Mesenchymal stem cell (in vitro differentiated cells and primary cell): ENCODE data around the gene PPTC7.
A peak's percentile ranks its signal among the peaks of the same experiment; 100 is the strongest.
"Not testable (repeated sequence)": the region's sequence is repeated elsewhere in the genome, so short reads cannot be mapped to it uniquely, and the experiment has no call there.

Source experiments
- DNase-seq: peaks from one replicate; pipeline ENCODE4 v3.0.0-alpha.2; 2013
- H2AFZ ChIP-seq: one replicate; pipeline ENCODE4 v1.6.1; 2013; ENCODE audit warnings: low read depth, mild to moderate bottlenecking, control low read depth, inconsistent platforms, low read length, moderate library complexity
- H2AK5ac ChIP-seq: 2 replicates; pipeline ENCODE4 v1.6.1; 2013; ENCODE audit warnings: low read length, moderate library complexity, mild to moderate bottlenecking, inconsistent platforms; ENCODE audit not compliant: severe bottlenecking
- H2BK120ac ChIP-seq: one replicate; pipeline ENCODE4 v1.6.1; 2013; ENCODE audit warnings: low read depth, mild to moderate bottlenecking, inconsistent platforms, low read length, moderate library complexity
- H2BK12ac ChIP-seq, 2 experiments: one replicate each; pipeline ENCODE4 v1.6.1; 2013; ENCODE audit warnings: inconsistent platforms in 2 of 2, low read length in 2 of 2, mild to moderate bottlenecking in 2 of 2, moderate library complexity in 2 of 2, control low read depth in 1 of 2
- H2BK15ac ChIP-seq: one replicate; pipeline ENCODE4 v1.6.1; 2013; ENCODE audit warnings: mild to moderate bottlenecking, low read depth, inconsistent platforms; ENCODE audit not compliant: poor library complexity, severe bottlenecking
- H2BK5ac ChIP-seq: 2 replicates; pipeline ENCODE4 v1.6.1; 2013; ENCODE audit warnings: low read depth, mild to moderate bottlenecking, low read length, control low read depth, inconsistent platforms; ENCODE audit not compliant: poor library complexity, severe bottlenecking
- H3K14ac ChIP-seq, 2 experiments: one replicate each; pipeline ENCODE4 v1.6.1; 2013; ENCODE audit warnings: inconsistent platforms in 2 of 2, low read length in 2 of 2, control low read depth in 1 of 2, mild to moderate bottlenecking in 1 of 2, moderate library complexity in 1 of 2
- H3K18ac ChIP-seq, 2 experiments: one replicate each; pipeline ENCODE4 v1.6.1; 2013; ENCODE audit warnings: inconsistent platforms in 2 of 2, low read length in 2 of 2, control low read depth in 1 of 2, low read depth in 1 of 2, mild to moderate bottlenecking in 1 of 2
- H3K23ac ChIP-seq, 2 experiments: one replicate each; pipeline ENCODE4 v1.6.1; 2013; ENCODE audit warnings: inconsistent platforms in 2 of 2, low read length in 2 of 2, mild to moderate bottlenecking in 2 of 2, moderate library complexity in 2 of 2, control low read depth in 1 of 2
- H3K27ac ChIP-seq: 2 replicates; pipeline ENCODE4 v1.5.1; 2013; ENCODE audit warnings: mild to moderate bottlenecking, moderate library complexity, low read length, control low read depth, inconsistent platforms; ENCODE audit not compliant: poor library complexity, severe bottlenecking
- H3K27me3 ChIP-seq, 2 experiments: 2 replicates each; pipeline versions ENCODE4 v1.6.1 to v1.7.0; 2013; ENCODE audit warnings: low read length in 2 of 2, mild to moderate bottlenecking in 2 of 2, moderate library complexity in 2 of 2, control low read depth in 1 of 2, inconsistent platforms in 1 of 2; ENCODE audit not compliant: control insufficient read depth in 1 of 2, insufficient read depth in 1 of 2
- H3K36me3 ChIP-seq, 2 experiments: 2 replicates each; pipeline versions ENCODE4 v1.6.1 to v1.7.0; 2013; ENCODE audit warnings: low read length in 2 of 2, control low read depth in 1 of 2, inconsistent platforms in 1 of 2, low read depth in 1 of 2, mild to moderate bottlenecking in 1 of 2; ENCODE audit not compliant: insufficient read depth in 2 of 2, control insufficient read depth in 1 of 2
- H3K4ac ChIP-seq, 2 experiments: one replicate each; pipeline ENCODE4 v1.6.1; 2013; ENCODE audit warnings: inconsistent platforms in 2 of 2, low read length in 2 of 2, mild to moderate bottlenecking in 2 of 2, moderate library complexity in 2 of 2, control low read depth in 1 of 2, low read depth in 1 of 2
- H3K4me1 ChIP-seq: 2 replicates; pipeline ENCODE4 v1.6.1; 2013; ENCODE audit warnings: low read depth, low read length, control low read depth; ENCODE audit not compliant: control insufficient read depth, insufficient read depth
- H3K4me2 ChIP-seq: 2 replicates; pipeline ENCODE4 v1.6.1; 2013; ENCODE audit warnings: low read length, mild to moderate bottlenecking, inconsistent platforms; ENCODE audit not compliant: poor library complexity, severe bottlenecking
- H3K4me3 ChIP-seq, 2 experiments: 2 replicates each; pipeline versions ENCODE4 v1.5.1 to v1.7.0; 2013; ENCODE audit warnings: low read length in 2 of 2, mild to moderate bottlenecking in 2 of 2, control low read depth in 1 of 2, low read depth in 1 of 2; ENCODE audit not compliant: insufficient read depth in 1 of 2
- H3K79me1 ChIP-seq: replicated peaks from 2 replicates; pipeline ENCODE4 v1.6.1; 2013; ENCODE audit warnings: mild to moderate bottlenecking, control low read depth, low read length, inconsistent platforms; ENCODE audit not compliant: poor library complexity, severe bottlenecking
- H3K9ac ChIP-seq: 2 replicates; pipeline ENCODE4 v1.7.0; 2013; ENCODE audit warnings: mild to moderate bottlenecking, low read length, moderate library complexity
- H3K9me3 ChIP-seq: 2 replicates; pipeline ENCODE4 v1.7.0; 2013; ENCODE audit warnings: mild to moderate bottlenecking, low read length; ENCODE audit not compliant: control insufficient read depth
- H4K8ac ChIP-seq: one replicate; pipeline ENCODE4 v1.6.1; 2013; ENCODE audit warnings: inconsistent platforms, mild to moderate bottlenecking, low read length, moderate library complexity
- H4K91ac ChIP-seq: one replicate; pipeline ENCODE4 v1.6.1; 2013; ENCODE audit warnings: mild to moderate bottlenecking, low read length, inconsistent platforms
- WGBS: methylation state at CpG from one replicate; pipeline ENCODE4 v1.1.7; 2013; ENCODE audit warnings: mixed read lengths; 5-methylcytosine and 5-hydroxymethylcytosine counted together

Gene PPTC7

GRCh38 chr12:110574717-110575230 lies 8.3 kb downstream of the PPTC7 start:
- H2AFZ ChIP-seq, H2AK5ac ChIP-seq, H2BK5ac ChIP-seq, H4K8ac ChIP-seq, DNase-seq, H3K23ac ChIP-seq, H2BK15ac ChIP-seq, H2BK120ac ChIP-seq, H3K36me3 ChIP-seq, H3K4me3 ChIP-seq, H3K9me3 ChIP-seq, H3K4ac ChIP-seq, H4K91ac ChIP-seq, H3K27ac ChIP-seq, H3K4me2 ChIP-seq, H3K18ac ChIP-seq, H3K14ac ChIP-seq, H3K27me3 ChIP-seq, H3K79me1 ChIP-seq, H3K4me1 ChIP-seq, H2BK12ac ChIP-seq: not testable (repeated sequence)
- 92% methylated on average over 8 of the region's 10 CpGs for WGBS
- H3K9ac ChIP-seq = peak overlapping the region; percentile 45

GRCh38 chr12:110574044-110574443 lies 9.1 kb downstream of the PPTC7 start:
- Histone ChIP-seq H4K8ac (no peak overlapping the region), H2BK12ac (no peak overlapping the region), H3K4ac (no peak overlapping the region), H3K36me3 (no peaks in the 10 kb centered on the region), H3K27me3 (no peaks in the 10 kb centered on the region), H4K91ac (no peak overlapping the region), H3K23ac (no peak overlapping the region), H3K4me1 (peaks cover 3% of the 10 kb centered on the region), H3K79me1 (peaks cover 3% of the 10 kb centered on the region), H2AFZ (no peak overlapping the region), H3K4me2 (no peak overlapping the region), H2BK120ac (no peak overlapping the region), H3K18ac (no peak overlapping the region), H3K14ac (no peak overlapping the region), H3K9me3 (peaks cover 12% of the 10 kb centered on the region), H2AK5ac (no peak overlapping the region), H2BK5ac (no peak overlapping the region), H3K27ac (no peak overlapping the region), H3K4me3 (no peak overlapping the region), H3K9ac (peak overlapping the region; percentile 45), H2BK15ac (no peak overlapping the region)
- WGBS = no CpG with 5 or more reads among the region's 1 CpG
- DNase-seq = no peak

GRCh38 chr12:110570798-110571197 lies 12.3 kb downstream of the PPTC7 start:
- H3K36me3 ChIP-seq, H2AK5ac ChIP-seq, H4K8ac ChIP-seq, H3K23ac ChIP-seq, H3K4me2 ChIP-seq, H3K4me1 ChIP-seq, H2BK120ac ChIP-seq, H3K4ac ChIP-seq, H2AFZ ChIP-seq, H3K27ac ChIP-seq, H4K91ac ChIP-seq, DNase-seq, H3K9ac ChIP-seq, H3K4me3 ChIP-seq, H2BK5ac ChIP-seq, H2BK12ac ChIP-seq, H3K27me3 ChIP-seq, H2BK15ac ChIP-seq, H3K14ac ChIP-seq, H3K18ac ChIP-seq: not testable (repeated sequence)
- WGBS = 100% methylated on average over 6 of the region's 16 CpGs
- peaks cover 12% of the 10 kb centered on the region for H3K9me3 ChIP-seq
- H3K79me1 ChIP-seq = peaks cover 25% of the 10 kb centered on the region

- not testable (repeated sequence) for DNase-seq, H3K4me1 ChIP-seq, H2BK120ac ChIP-seq, H2AFZ ChIP-seq, H3K27ac ChIP-seq, H3K18ac ChIP-seq, H2BK12ac ChIP-seq, H3K27me3 ChIP-seq, H3K4me2 ChIP-seq, H3K23ac ChIP-seq, H3K14ac ChIP-seq, H2BK5ac ChIP-seq, H3K36me3 ChIP-seq, H2AK5ac ChIP-seq, H3K4me3 ChIP-seq, H4K91ac ChIP-seq, H2BK15ac ChIP-seq, H3K9ac ChIP-seq, H4K8ac ChIP-seq, H3K4ac ChIP-seq
- Histone ChIP-seq H3K9me3 (peaks cover 12% of the 10 kb centered on the region), H3K79me1 (peaks cover 25% of the 10 kb centered on the region)
- WGBS = no CpG with 5 or more reads among the region's 2 CpGs
These were observed 13.3 kb downstream of the PPTC7 start for GRCh38 chr12:110569838-110570237.
